Effector memory CD8-positive, alpha-beta T cell (primary cell): ENCODE data around the gene CRABP1.

Experiments
- ATAC-seq: fragments of 150-1000 bp; cut with Tn5 transposase; replicated peaks from 2 replicates; pipeline ENCODE4 v1.10.0; 2021; ENCODE audit warnings: mild to moderate bottlenecking, moderate library complexity
- DNase-seq, 3 experiments: peaks; one replicate each; pipeline ENCODE4 v3.0.0; 2021
- H3K27ac Mint-ChIP-seq, 2 donors: one replicate each; pipeline ENCODE4 v1.8.0; 2022; ENCODE audit warnings: mild to moderate bottlenecking in 2 of 2, mixed read lengths in 2 of 2, moderate library complexity in 2 of 2
- H3K27me3 Mint-ChIP-seq, 2 donors: one replicate each; pipeline ENCODE4 v1.8.0; 2022; ENCODE audit warnings: mixed read lengths in 2 of 2
- H3K36me3 Mint-ChIP-seq: one replicate; pipeline ENCODE4 v1.8.0; 2022; ENCODE audit warnings: mild to moderate bottlenecking, moderate library complexity, mixed read lengths; ENCODE audit not compliant: insufficient read depth
- H3K4me1 Mint-ChIP-seq, 2 donors: one replicate each; pipeline ENCODE4 v1.8.0; 2022; ENCODE audit warnings: low read depth in 2 of 2, mixed read lengths in 2 of 2
- H3K4me3 Mint-ChIP-seq, 2 donors: one replicate each; pipeline ENCODE4 v1.8.0; 2022; ENCODE audit warnings: mild to moderate bottlenecking in 2 of 2, mixed read lengths in 2 of 2, moderate library complexity in 2 of 2
- H3K9me3 Mint-ChIP-seq, 2 donors: one replicate each; pipeline ENCODE4 v1.8.0; 2022; ENCODE audit warnings: mixed read lengths in 2 of 2

Gene CRABP1

DNA sequence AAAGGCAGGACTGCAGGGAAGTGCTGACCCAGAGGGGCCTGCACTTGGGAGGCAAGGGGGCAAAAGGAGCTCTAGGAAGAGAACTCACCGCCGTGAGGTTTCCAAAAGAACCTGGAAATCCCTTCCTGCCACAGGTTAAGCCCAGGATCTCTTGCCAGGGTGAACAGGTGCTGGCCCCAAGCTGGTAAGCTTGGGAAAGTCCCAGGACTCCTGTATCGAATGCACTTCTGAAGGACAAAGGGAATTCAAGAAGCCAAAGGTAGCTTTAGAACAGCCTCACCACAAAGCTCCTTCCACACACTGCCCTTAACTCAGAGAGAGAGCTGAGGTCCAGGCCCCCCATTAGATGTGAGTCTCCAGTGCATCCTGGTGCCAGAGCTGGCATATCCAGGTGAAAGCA lies 28.9 kb upstream of the CRABP1 start:
- no peaks in the 10 kb centered on the region for H3K4me1 Mint-ChIP-seq
- H3K4me3 Mint-ChIP-seq: no peak overlapping the region
- ATAC-seq: no peak
- no peaks in the 10 kb centered on the region for H3K9me3 Mint-ChIP-seq
- H3K27me3 Mint-ChIP-seq: peaks cover 24 to 60% of the 10 kb centered on the region in 2 donors
- DNase-seq: no peak
- H3K36me3 Mint-ChIP-seq: no peaks in the 10 kb centered on the region
- H3K27ac Mint-ChIP-seq: no peak overlapping the region

DNA sequence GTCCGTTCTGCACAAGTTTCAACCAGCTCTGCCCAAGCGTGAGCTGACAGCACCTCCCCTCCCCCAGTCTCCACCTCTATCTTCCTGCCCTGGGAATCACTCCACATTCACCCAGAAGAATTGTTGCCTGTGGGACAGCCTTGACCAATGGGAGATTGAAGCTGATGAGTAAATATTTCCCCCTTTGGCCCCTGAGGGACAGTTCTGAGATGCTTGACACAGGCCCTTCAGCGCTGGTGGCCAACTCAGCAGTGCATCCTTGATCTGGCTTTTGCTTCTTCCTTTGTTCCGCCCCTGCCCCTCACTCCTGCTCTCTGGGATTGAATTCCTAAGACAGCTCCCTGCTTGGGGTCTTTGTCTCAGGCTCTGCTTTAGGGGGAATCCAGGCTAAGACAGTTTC lies 27.6 kb upstream of the CRABP1 start:
- Mint-ChIP-seq H3K27me3 (peaks cover 24 to 54% of the 10 kb centered on the region in 2 donors), H3K4me3 (no peak overlapping the region)
- ATAC-seq: no peak

DNA sequence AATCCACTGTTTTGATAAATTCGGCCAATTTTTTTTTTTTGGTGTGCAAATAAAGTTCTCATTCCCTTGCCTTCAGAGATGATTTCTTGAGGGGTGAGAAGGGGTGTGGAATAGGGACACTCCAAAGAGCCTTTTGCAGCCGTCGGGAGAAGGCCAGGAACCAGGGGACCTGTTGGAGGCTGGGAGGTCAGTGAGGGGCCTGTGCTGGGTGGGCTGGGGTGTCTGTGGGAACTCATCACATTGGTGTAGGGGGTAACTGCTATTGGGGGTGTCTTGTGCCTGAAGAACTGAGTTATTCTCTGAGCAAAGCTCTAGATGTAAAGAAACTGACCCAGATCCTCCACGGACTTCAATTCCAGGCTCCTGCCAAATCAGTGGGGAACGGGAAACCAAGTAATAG lies 27.2 kb upstream of the CRABP1 start:
- DNase-seq (no peak), ATAC-seq (no peak)
- H3K9me3 Mint-ChIP-seq: no peaks in the 10 kb centered on the region
- H3K27me3 Mint-ChIP-seq: peaks cover 22 to 51% of the 10 kb centered on the region in 2 donors
- no peaks in the 10 kb centered on the region for H3K4me1 Mint-ChIP-seq
- H3K36me3 Mint-ChIP-seq: no peaks in the 10 kb centered on the region
- no peak overlapping the region for H3K4me3 Mint-ChIP-seq
- H3K27ac Mint-ChIP-seq: no peak overlapping the region

More for the DNA sequence above, 27.6 kb upstream of the CRABP1 start:
- Mint-ChIP-seq H3K36me3 (no peaks in the 10 kb centered on the region), H3K4me1 (no peaks in the 10 kb centered on the region), H3K9me3 (no peaks in the 10 kb centered on the region), H3K27ac (no peak overlapping the region)
- DNase-seq: no peak

DNA sequence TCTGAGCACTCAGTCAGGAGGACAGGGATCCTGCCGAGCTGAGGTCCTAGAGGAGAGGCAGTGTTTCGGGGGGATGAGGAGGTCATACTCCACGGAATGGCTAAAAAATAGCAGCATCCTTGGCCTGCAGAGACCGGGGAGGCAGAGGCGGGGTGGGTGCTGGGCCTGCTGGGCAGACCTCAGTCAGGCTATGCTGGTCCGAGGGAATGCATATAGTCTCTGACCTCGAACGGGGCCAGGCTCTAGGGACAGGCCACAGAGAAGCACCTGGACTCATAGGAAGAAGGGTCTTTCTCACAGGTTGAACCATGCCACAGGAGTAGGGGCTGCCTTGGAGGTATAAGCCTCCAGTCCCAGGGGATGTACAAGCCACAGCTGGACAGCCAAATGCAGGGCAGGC lies 26.8 kb upstream of the CRABP1 start:
- Mint-ChIP-seq H3K4me3 (no peak overlapping the region), H3K4me1 (no peaks in the 10 kb centered on the region), H3K9me3 (no peaks in the 10 kb centered on the region), H3K36me3 (no peaks in the 10 kb centered on the region), H3K27me3 (peaks cover 19 to 47% of the 10 kb centered on the region in 2 donors), H3K27ac (no peak overlapping the region)
- DNase-seq (no peak), ATAC-seq (no peak)

DNA sequence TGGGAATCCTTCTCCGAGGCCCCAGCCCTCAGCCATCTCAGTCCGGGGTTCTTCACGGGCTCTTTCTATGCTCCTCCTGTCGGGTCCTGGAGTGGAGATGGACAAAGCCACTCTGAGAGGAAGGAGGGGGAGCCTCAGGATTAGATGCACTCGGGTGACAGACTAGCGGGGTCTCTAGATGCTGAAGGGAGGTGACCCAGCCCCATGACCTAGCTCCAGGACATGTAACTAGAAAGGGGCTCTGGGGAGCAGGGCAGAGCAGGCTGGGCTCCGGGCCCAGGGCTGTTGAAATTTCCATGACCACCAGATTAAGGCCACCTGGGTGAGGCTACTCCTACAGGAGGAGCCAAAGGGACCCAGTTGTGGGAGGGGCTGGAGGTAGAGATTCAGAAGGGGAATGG lies 26.0 kb upstream of the CRABP1 start:
- no peaks in the 10 kb centered on the region for H3K9me3 Mint-ChIP-seq
- peaks cover 16 to 39% of the 10 kb centered on the region in 2 donors for H3K27me3 Mint-ChIP-seq
- H3K36me3 Mint-ChIP-seq: no peaks in the 10 kb centered on the region
- H3K27ac Mint-ChIP-seq: no peak overlapping the region
- no peaks in the 10 kb centered on the region for H3K4me1 Mint-ChIP-seq
- DNase-seq: no peak
- no peak for ATAC-seq
- H3K4me3 Mint-ChIP-seq: no peak overlapping the region

DNA sequence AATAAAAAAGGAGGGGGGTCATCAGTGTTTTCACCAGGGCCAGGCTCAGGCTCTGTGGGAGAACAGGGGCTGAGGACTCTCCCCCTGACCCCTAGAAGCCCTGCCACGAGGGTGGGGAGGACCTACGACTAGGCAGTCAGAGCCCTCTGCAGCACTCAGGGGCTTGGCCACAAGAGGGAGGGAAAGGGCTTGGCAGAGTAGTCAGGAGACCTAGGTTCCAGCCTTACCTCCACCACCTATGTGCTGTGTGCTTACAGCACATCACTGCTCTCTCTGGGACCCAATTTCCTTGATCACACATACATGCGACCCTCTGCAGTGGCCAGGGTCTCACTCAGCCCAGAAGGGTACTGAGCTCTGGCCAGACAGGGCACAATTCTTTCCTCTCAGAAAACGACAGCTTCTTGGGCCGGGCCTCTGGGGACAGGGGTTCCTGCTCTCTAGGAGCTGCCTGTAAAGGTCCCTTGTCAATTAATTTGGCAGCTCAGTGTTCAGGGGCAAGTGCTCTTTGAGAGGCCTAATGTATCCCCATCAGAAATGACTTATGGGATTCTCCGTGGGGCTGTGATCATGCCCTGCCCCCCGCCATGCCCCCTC lies 24.4 kb upstream of the CRABP1 start:
- no peaks in the 10 kb centered on the region for H3K4me1 Mint-ChIP-seq
- no peaks in the 10 kb centered on the region for H3K9me3 Mint-ChIP-seq
- no peaks in the 10 kb centered on the region for H3K36me3 Mint-ChIP-seq
- DNase-seq: no peak
- peaks cover 11 to 34% of the 10 kb centered on the region in 2 donors for H3K27me3 Mint-ChIP-seq
- ATAC-seq: no peak
- H3K27ac Mint-ChIP-seq: no peak overlapping the region
- no peak overlapping the region for H3K4me3 Mint-ChIP-seq

DNA sequence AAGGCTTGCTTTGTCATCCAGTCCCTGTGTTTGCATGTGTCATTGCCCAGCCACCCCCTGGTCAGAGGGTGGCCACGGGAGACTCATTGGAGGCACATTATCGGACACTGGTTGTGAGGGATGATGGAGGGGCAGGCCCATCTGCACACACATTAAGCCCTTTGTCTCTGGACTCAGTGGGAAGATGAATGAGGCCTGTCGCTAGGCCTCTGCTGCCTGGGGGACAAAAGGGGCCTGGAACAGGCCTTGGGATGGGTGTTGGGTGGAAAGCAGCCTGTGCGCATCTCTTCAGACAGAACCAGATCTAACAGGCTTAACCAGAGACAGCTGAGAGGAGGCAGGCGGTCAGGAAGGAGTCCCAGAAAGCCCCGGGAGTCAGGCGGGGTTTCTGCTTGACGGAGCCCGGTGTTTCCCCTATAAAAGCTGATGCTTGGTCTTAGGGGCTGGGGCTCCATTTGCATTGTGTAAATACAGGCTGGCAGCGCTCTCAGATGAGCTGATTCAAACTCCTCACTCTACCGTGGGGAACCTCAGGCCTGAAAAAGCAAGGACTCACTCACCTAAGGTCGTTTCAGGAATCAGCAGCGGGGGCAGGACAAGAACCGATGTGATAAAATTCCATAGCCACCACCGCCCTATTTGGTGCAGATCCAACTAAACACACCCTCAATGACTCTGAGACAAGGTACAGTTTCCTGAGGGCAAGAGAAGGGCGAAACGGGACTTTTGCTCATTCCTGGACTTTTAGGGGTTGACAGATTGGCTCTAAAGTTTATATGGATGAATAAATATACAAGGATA lies 23.7 kb upstream of the CRABP1 start:
- Mint-ChIP-seq H3K4me1 (no peaks in the 10 kb centered on the region), H3K27ac (no peak overlapping the region), H3K27me3 (peaks cover 11 to 34% of the 10 kb centered on the region in 2 donors), H3K9me3 (no peaks in the 10 kb centered on the region), H3K36me3 (no peaks in the 10 kb centered on the region), H3K4me3 (no peak overlapping the region)
- ATAC-seq (no peak), DNase-seq (no peak)

DNA sequence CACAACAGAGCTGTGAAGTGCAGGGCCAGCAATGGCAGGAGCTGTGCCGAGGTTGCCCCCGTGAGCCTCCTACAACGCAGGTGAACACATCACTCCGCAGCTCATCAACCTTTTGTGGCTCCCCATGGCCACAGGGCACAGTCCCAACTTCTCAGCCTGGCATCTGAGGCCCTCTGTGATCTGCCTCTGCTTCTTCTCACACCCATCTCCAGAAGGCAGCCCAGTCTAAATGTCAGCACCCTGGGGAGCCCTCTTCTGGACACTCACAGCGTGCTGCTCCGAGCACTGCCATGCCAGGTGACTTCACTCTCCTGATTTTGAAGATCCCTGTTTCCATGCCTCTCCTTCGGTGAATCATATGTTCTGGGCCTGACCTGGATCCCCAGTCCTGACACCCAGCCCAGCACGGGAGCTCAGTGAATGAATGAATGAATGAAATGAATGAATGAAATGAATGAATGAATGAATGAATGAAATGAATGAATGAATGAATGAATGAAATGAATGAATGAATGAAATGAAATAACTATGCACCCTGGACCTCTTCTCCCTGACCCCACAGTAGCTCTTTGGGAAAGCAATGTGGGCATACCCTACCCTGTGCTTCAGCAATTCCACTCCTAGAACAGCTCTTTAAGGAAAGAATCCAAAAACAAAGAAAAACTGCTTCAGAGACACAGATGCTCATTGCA lies 22.9 kb upstream of the CRABP1 start:
- no peak overlapping the region for H3K27ac Mint-ChIP-seq
- H3K9me3 Mint-ChIP-seq: no peaks in the 10 kb centered on the region
- no peak overlapping the region for H3K4me3 Mint-ChIP-seq
- no peak for DNase-seq
- no peaks in the 10 kb centered on the region for H3K36me3 Mint-ChIP-seq
- peaks cover 11 to 29% of the 10 kb centered on the region in 2 donors for H3K27me3 Mint-ChIP-seq
- no peak for ATAC-seq
- no peaks in the 10 kb centered on the region for H3K4me1 Mint-ChIP-seq

DNA sequence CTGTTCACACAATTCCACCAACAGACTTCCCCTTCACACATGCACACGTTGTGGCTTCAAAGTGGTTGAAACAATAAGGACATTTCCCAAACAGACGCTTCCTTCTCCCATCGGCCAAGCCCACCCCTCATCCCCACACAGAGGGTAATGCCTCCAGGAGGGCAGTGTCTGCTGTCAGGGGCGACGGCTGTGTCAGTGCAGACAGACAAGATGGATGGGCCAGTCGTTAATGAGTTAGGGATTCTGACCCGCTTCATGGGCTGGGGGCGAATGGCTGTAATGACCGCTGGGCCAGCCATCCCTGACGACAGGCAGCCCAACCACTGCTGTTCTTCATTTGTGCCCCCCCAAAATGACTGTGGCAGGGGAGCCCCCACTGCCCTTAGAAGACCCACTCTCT lies 20.6 kb upstream of the CRABP1 start:
- ATAC-seq: no peak
- Mint-ChIP-seq H3K4me3 (no peak overlapping the region), H3K27me3 (peaks cover 0 to 12% of the 10 kb centered on the region in 2 donors), H3K27ac (no peak overlapping the region), H3K4me1 (no peaks in the 10 kb centered on the region), H3K36me3 (no peaks in the 10 kb centered on the region), H3K9me3 (no peaks in the 10 kb centered on the region)
- DNase-seq: no peak

DNA sequence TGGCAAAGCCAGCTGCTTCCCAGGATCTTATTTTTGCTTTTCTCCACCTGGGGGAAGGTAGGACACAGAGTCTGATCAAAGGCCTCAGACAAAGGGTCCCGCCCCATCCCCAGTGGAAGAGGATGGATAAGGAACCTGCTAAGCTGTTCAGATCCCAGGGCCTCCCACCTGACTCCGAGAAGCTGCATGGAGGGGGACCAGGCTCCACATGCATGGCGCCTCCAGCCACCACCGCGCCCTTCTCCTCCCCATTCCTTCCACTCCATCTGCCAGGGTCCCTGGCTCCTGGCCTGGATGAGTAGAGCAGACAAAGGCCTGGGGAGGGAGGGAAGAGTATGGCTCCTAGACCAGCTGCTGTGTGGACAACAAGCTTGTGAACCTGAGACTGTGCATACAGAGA lies 20.0 kb upstream of the CRABP1 start:
- Mint-ChIP-seq H3K27ac (no peak overlapping the region), H3K4me1 (no peaks in the 10 kb centered on the region), H3K36me3 (no peaks in the 10 kb centered on the region), H3K4me3 (no peak overlapping the region), H3K9me3 (no peaks in the 10 kb centered on the region), H3K27me3 (peaks cover 0 to 12% of the 10 kb centered on the region in 2 donors)
- DNase-seq: no peak
- no peak for ATAC-seq

DNA sequence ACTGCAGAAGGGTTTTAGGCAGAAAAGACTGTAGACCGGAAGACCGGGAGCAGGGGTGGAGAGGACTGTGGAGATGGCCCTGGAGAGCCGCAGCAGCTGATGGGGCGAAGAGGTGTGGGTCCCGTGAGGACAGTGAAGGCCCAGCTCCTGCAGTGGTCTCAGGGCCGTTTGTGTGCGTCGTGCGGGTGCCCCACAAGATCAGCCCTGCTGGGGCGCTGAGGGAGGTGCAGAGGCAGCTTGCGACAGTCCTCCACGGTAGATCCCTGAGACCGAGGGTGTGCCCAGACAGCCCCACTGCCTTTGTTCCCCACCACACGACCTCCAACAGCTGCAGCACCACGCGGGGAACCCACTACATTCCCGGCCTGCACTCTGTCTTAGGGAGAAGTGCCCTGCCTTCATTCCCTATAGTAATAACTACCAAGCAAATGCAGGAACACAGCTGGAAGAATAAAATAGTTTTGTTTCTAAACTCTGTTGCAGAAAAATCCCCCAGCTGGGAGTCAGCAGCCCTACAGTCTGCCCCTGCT lies 19.0 kb upstream of the CRABP1 start:
- no peak for ATAC-seq
- DNase-seq: no peak
- H3K4me3 Mint-ChIP-seq: no peak overlapping the region
- no peaks in the 10 kb centered on the region for H3K4me1 Mint-ChIP-seq
- H3K27me3 Mint-ChIP-seq: peaks cover 0 to 12% of the 10 kb centered on the region in 2 donors
- no peak overlapping the region for H3K27ac Mint-ChIP-seq
- H3K36me3 Mint-ChIP-seq: peaks cover 3% of the 10 kb centered on the region
- no peaks in the 10 kb centered on the region for H3K9me3 Mint-ChIP-seq

DNA sequence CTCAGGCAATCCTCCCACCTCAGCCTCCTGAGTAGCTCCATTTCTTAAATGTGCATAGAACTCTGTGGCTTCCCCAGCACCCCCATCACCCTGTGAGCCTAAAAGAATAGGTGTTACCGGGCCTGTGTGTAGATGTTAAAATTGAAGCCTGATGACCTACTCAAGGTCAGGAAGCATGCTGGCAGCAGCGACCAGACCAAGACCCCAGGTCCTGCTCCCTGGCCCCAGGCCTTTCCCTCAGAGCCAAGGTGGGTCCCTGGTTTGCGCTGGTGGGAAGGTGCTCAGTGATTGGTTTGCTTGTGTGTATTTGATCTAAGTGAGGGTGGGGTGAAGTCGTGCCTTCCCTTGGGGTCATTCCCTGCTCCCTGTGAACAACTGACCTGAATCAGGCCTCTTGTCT lies 18.4 kb upstream of the CRABP1 start:
- peaks cover 0 to 12% of the 10 kb centered on the region in 2 donors for H3K27me3 Mint-ChIP-seq
- H3K27ac Mint-ChIP-seq: no peak overlapping the region
- no peak overlapping the region for H3K4me3 Mint-ChIP-seq
- ATAC-seq (no peak), DNase-seq (no peak)
- H3K36me3 Mint-ChIP-seq: peaks cover 3% of the 10 kb centered on the region
- no peaks in the 10 kb centered on the region for H3K9me3 Mint-ChIP-seq
- no peaks in the 10 kb centered on the region for H3K4me1 Mint-ChIP-seq

DNA sequence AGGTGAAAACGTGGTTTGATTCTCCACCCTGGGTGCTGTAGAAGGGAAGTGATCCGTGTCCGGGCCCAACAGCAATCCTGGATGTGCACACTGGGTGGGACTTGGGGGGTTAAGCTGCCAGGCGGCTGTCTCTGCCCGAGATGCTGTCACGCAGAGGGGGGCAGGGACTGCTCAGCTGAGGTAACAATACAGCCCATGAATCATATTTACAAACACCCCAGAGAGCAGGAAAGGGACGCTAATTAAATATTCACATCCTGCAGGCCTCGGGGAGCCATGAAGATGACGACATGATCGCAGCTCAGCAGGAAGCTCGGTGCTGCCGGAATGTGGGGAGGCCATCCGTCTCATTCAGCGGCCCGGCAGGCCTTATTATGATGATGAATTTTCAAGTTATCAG lies 17.9 kb upstream of the CRABP1 start:
- Mint-ChIP-seq H3K36me3 (peaks cover 3% of the 10 kb centered on the region), H3K4me3 (no peak overlapping the region), H3K4me1 (no peaks in the 10 kb centered on the region), H3K27me3 (peaks cover 0 to 10% of the 10 kb centered on the region in 2 donors), H3K27ac (no peak overlapping the region), H3K9me3 (no peaks in the 10 kb centered on the region)
- no peak for DNase-seq
- no peak for ATAC-seq
